ENCODE data around the gene ISOC2. TPM values are rescaled to one million over a fixed set of nuclear protein-coding genes. Genes with fewer than 3 reads are reported as not detected.
"Not testable (repeated sequence)": the region's sequence is repeated elsewhere in the genome, so short reads cannot be mapped to it uniquely, and the experiment has no call there.

ISOC2 gene
- total and polyA plus RNA-seq, 12 donors: 18.1 to 181 (median 77.8) TPM

DNA sequence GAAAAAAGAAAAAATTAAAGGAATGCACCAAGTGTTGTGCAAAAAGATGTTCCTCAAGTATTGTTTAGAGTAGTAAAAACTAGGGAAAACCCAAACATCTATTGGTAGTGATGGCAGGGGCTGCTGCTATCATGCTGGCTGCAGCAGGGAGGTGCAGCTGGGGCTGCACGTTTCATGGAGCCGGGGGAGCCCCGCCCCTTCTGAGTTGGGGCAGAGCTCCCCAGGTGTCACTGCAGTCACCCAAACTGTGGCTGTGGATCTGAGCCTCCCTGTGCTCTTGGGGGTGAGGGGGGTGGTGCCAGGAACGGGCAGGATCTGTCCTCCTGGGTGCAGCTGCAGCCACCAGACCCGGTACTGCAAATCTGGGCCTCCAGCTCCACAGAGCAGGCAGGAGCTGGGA is 42.3 kb downstream of the ISOC2 start:
- WGBS, 4 donors: 48 to 75% (median 59%) methylated on average over 3 to 5 of the region's 5 CpGs
- intact Hi-C loops (cut with DNase I): loop anchor here (5.0 to 10.0 kb wide), 3 partner anchors 124 to 277 kb away; partner anchors contain the start of gene TNNT1 (in 1 of the 2)
- H3K4me1 ChIP-seq (replicated peaks in 1 of 2): no peaks in the 10 kb centered on the region
- no peaks in the 10 kb centered on the region for H3K27me3 ChIP-seq
- H3K4me3 ChIP-seq: no peak overlapping the region
- TF ChIP-seq, protein P1, sequence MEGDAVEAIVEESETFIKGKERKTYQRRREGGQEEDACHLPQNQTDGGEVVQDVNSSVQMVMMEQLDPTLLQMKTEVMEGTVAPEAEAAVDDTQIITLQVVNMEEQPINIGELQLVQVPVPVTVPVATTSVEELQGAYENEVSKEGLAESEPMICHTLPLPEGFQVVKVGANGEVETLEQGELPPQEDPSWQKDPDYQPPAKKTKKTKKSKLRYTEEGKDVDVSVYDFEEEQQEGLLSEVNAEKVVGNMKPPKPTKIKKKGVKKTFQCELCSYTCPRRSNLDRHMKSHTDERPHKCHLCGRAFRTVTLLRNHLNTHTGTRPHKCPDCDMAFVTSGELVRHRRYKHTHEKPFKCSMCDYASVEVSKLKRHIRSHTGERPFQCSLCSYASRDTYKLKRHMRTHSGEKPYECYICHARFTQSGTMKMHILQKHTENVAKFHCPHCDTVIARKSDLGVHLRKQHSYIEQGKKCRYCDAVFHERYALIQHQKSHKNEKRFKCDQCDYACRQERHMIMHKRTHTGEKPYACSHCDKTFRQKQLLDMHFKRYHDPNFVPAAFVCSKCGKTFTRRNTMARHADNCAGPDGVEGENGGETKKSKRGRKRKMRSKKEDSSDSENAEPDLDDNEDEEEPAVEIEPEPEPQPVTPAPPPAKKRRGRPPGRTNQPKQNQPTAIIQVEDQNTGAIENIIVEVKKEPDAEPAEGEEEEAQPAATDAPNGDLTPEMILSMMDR (IDR thresholded peaks at IDR 0.05): no peak
- TF ChIP-seq POLR2A (IDR thresholded peaks at IDR 0.05): no peak
- no peaks in the 10 kb centered on the region for H3K36me3 ChIP-seq (replicated peaks in 1 of 2)
- H3K27ac ChIP-seq: no peak overlapping the region
- H3K9me3 ChIP-seq (replicated peaks in 1 of 3): no peaks in the 10 kb centered on the region
- DNase-seq: no peak

DNA sequence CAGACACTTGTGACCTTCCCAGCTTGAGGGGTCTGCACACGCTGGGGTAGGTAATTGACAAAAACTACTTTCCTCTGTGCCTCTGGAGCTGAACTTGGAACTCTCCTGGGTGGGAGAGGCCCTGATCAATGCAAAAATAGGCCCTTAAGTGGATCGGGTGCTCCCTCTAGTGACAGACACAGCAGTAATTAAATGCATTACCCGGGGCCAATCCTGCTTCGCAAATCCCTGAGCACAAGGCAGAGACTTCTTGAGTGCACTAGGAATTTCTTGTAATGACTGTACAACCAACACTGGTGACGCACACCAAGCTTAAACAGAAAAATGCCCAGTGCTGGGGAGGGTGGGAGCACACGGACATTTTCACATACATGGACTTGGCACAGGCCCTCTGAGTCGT is 43.3 kb downstream of the ISOC2 start:
- TF ChIP-seq, protein P1 (IDR thresholded peaks at IDR 0.05): peak; percentile 69 to 86 (median 76)
- TF ChIP-seq POLR2A (IDR thresholded peaks at IDR 0.05): no peak
- H3K36me3 ChIP-seq (replicated peaks in 1 of 2): no peaks in the 10 kb centered on the region
- intact Hi-C loops (cut with DNase I): loop anchor here (5.0 to 10.0 kb wide), 3 partner anchors 123 to 276 kb away; partner anchors contain the start of gene TNNT1 (in 1 of the 2)
- peak; percentile 67 to 82 (median 76) for DNase-seq
- H3K4me1 ChIP-seq (replicated peaks in 1 of 2): no peaks in the 10 kb centered on the region
- H3K9me3 ChIP-seq (replicated peaks in 1 of 3): no peaks in the 10 kb centered on the region
- H3K4me3 ChIP-seq: no peak overlapping the region
- H3K27ac ChIP-seq: no peak overlapping the region
- WGBS, 4 donors: 11 to 19% (median 16%) methylated on average over 7 of the region's 7 CpGs
- no peaks in the 10 kb centered on the region for H3K27me3 ChIP-seq

DNA sequence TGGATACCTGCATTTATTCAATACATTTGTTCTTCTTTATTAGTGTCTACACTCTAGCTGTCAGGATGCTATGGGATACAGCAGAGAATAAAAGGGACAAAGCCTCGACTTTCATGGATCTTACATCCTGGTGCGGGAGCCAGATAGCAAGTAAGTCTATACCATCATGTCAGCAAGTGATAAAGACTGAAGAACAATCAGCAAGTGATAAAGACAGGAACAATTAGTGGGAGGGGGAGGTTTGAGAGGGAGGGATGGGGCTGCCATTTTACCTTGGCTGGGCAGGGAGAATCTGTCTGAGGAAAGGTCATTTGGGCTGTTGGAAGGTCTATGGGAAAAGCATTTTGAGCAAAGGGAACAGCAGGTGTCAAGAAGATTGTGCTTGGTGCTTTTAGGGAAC is 51.3 kb downstream of the ISOC2 start:
- H3K27ac ChIP-seq: no peak overlapping the region
- no peaks in the 10 kb centered on the region for H3K9me3 ChIP-seq (replicated peaks in 1 of 3)
- intact Hi-C loops (cut with DNase I): loop anchor here (10.0 kb wide), 2 partner anchors 115 to 265 kb away; partner anchors contain the start of gene TNNT1 (in 1 of the 2)
- TF ChIP-seq, protein P1 (IDR thresholded peaks at IDR 0.05): no peak
- no peak for TF ChIP-seq POLR2A (IDR thresholded peaks at IDR 0.05)
- peaks cover 0 to 8% of the 10 kb centered on the region in 2 donors for H3K36me3 ChIP-seq (replicated peaks in 1 of 2)
- H3K4me3 ChIP-seq: no peak overlapping the region
- no peak for DNase-seq
- H3K4me1 ChIP-seq (replicated peaks in 1 of 2): peaks cover 6 to 24% of the 10 kb centered on the region in 2 donors
- H3K27me3 ChIP-seq: no peaks in the 10 kb centered on the region
- 94 to 97% (median 96%) methylated on average over 2 of the region's 2 CpGs for WGBS, 4 donors

DNA sequence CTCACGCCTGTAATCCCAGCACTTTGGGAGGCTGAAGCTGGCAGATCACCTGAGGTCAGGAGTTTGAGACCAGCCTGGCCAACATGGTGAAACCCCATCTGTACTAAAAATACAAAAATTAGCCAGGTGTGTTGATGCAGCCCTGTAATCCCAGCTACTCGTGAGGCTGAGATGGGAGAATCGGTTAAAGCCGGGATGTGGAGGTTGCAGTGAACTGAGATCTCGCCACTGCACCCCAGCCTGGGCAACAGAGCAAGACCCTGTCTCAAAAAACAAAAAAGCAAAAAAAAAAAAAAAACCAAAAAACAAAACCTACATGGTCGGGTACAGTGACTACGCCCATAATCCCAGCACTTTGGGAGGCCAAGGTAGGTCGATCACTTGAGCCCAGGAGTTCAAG is 52.3 kb downstream of the ISOC2 start:
- DNase-seq; H3K36me3 ChIP-seq (replicated peaks in 1 of 2); H3K27ac ChIP-seq; intact Hi-C loops (cut with DNase I); H3K9me3 ChIP-seq (replicated peaks in 1 of 3); H3K4me3 ChIP-seq; H3K27me3 ChIP-seq: not testable (repeated sequence)
- WGBS, 4 donors: 94 to 98% (median 97%) methylated on average over 8 of the region's 8 CpGs
- H3K4me1 ChIP-seq (replicated peaks in 1 of 2): peaks cover 6 to 24% of the 10 kb centered on the region in 2 donors

DNA sequence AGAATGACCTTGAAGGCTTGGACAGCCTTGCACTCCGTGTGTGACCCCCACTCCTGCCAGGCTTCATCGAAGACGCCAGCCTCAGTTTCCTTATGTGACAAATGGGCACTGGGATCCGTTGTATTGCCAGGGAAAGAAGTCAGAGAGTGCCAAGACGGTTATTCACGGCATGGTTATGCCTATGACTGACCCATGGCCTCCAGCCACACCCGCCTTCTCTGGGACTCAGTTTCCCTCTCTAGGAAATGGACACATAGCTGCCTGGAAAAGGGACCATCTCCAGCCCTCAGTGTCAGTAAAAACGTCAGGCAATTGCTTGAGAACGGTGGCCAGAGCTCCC is 52.9 kb downstream of the ISOC2 start:
- H3K27me3 ChIP-seq: no peaks in the 10 kb centered on the region
- 49 to 63% (median 51%) methylated on average over 6 to 9 of the region's 9 CpGs for WGBS, 4 donors
- intact Hi-C loops (cut with DNase I): no loop called here
- DNase-seq: no peak
- H3K27ac ChIP-seq: peak overlapping the region in 4 of 5 donors; percentile 30 to 99 (median 84)
- peaks cover 6 to 24% of the 10 kb centered on the region in 2 donors for H3K4me1 ChIP-seq (replicated peaks in 1 of 2)
- peaks cover 0 to 14% of the 10 kb centered on the region in 2 donors for H3K36me3 ChIP-seq (replicated peaks in 1 of 2)
- H3K4me3 ChIP-seq: peak overlapping the region in 3 of 4 donors; percentile 3 to 47 (median 35)
- TF ChIP-seq POLR2A (IDR thresholded peaks at IDR 0.05): no peak
- TF ChIP-seq, protein P1 (IDR thresholded peaks at IDR 0.05): no peak
- no peaks in the 10 kb centered on the region for H3K9me3 ChIP-seq (replicated peaks in 1 of 3)

Measured in adrenal gland (tissue), 12 donors.